ENCODE data around the gene RABGEF1. TPM values are rescaled to one million over a fixed set of nuclear protein-coding genes. Genes with fewer than 3 reads are reported as not detected.

The RABGEF1 gene
- total and polyA plus RNA-seq, 8 donors = 7.9 to 17.6 (median 13.6) TPM

- ATAC-seq (no peak), FAIRE-seq (no peak), DNase-seq (no peak)
- TF ChIP-seq, protein P1, sequence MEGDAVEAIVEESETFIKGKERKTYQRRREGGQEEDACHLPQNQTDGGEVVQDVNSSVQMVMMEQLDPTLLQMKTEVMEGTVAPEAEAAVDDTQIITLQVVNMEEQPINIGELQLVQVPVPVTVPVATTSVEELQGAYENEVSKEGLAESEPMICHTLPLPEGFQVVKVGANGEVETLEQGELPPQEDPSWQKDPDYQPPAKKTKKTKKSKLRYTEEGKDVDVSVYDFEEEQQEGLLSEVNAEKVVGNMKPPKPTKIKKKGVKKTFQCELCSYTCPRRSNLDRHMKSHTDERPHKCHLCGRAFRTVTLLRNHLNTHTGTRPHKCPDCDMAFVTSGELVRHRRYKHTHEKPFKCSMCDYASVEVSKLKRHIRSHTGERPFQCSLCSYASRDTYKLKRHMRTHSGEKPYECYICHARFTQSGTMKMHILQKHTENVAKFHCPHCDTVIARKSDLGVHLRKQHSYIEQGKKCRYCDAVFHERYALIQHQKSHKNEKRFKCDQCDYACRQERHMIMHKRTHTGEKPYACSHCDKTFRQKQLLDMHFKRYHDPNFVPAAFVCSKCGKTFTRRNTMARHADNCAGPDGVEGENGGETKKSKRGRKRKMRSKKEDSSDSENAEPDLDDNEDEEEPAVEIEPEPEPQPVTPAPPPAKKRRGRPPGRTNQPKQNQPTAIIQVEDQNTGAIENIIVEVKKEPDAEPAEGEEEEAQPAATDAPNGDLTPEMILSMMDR (IDR thresholded peaks at IDR 0.05) = no peak
- no peaks in the 10 kb centered on the region for H3K4me1 ChIP-seq
- H3K27ac ChIP-seq = no peak overlapping the region
- intact Hi-C loops (cut with DNase I) = no loop called here
- no peaks in the 10 kb centered on the region for H3K27me3 ChIP-seq
- WGBS, 2 donors = 90% methylated on average over 6 of the region's 6 CpGs
- no peaks in the 10 kb centered on the region for H3K36me3 ChIP-seq
- no peaks in the 10 kb centered on the region for H3K9me3 ChIP-seq
- H3K4me3 ChIP-seq = no peak overlapping the region
Observed at GRCh38 chr7:66734006-66734405, 6.5 kb upstream of the RABGEF1 start.

GRCh38 chr7:66735154-66735553 lies 5.4 kb upstream of the RABGEF1 start:
- intact Hi-C loops (cut with DNase I) = no loop called here
- 87 to 91% methylated on average over 3 of the region's 3 CpGs for WGBS, 2 donors
- Histone ChIP-seq H3K9me3 (no peaks in the 10 kb centered on the region), H3K36me3 (no peaks in the 10 kb centered on the region), H3K4me3 (no peak overlapping the region), H3K27ac (no peak overlapping the region), H3K4me1 (peaks cover 0 to 3% (median 0%) of the 10 kb centered on the region in 3 donors), H3K27me3 (no peaks in the 10 kb centered on the region)
- TF ChIP-seq, protein P1 (IDR thresholded peaks at IDR 0.05) = no peak
- ATAC-seq (no peak), DNase-seq (no peak), FAIRE-seq (no peak)

GRCh38 chr7:66735850-66736249 lies 4.7 kb upstream of the RABGEF1 start:
- no peak overlapping the region for H3K27ac ChIP-seq
- DNase-seq (no peak), ATAC-seq (no peak), FAIRE-seq (no peak)
- H3K27me3 ChIP-seq = no peaks in the 10 kb centered on the region
- TF ChIP-seq, protein P1 (IDR thresholded peaks at IDR 0.05) = no peak
- H3K36me3 ChIP-seq = no peaks in the 10 kb centered on the region
- H3K4me3 ChIP-seq = no peak overlapping the region
- no peaks in the 10 kb centered on the region for H3K9me3 ChIP-seq
- 89 to 92% methylated on average over 1 of the region's 1 CpG for WGBS, 2 donors
- intact Hi-C loops (cut with DNase I) = no loop called here
- peaks cover 0 to 3% (median 0%) of the 10 kb centered on the region in 3 donors for H3K4me1 ChIP-seq

GRCh38 chr7:66736892-66737291 lies 3.6 kb upstream of the RABGEF1 start:
- H3K9me3 ChIP-seq = no peaks in the 10 kb centered on the region
- DNase-seq = no peak
- H3K4me1 ChIP-seq = peaks cover 0 to 6% (median 0%) of the 10 kb centered on the region in 3 donors
- H3K4me3 ChIP-seq = no peak overlapping the region
- intact Hi-C loops (cut with DNase I) = no loop called here
- 94 to 95% methylated on average over 6 of the region's 6 CpGs for WGBS, 2 donors
- no peak for ATAC-seq
- H3K27ac ChIP-seq = no peak overlapping the region
- no peaks in the 10 kb centered on the region for H3K27me3 ChIP-seq
- TF ChIP-seq, protein P1 (IDR thresholded peaks at IDR 0.05) = no peak
- no peak for FAIRE-seq
- H3K36me3 ChIP-seq = no peaks in the 10 kb centered on the region

DNA sequence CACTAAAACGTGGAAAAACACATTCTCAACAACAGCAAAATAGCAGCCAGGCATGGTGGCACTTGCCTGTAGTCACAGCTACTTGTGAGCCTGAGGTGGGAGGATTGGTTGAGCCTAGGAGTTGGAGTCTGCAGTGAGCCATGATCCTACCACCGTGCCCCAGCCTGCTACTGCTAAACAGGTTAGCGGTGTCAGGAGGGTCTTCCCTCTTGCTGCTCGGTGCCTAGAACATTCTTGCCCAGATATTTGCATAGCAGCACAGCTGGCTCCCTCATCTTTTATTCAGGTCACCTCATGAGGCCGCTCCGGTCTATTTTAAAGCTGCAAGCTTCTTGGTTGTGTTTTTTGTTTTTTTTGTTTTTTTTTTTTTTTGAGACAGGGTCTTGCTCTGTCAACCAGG lies 2.9 kb upstream of the RABGEF1 start:
- intact Hi-C loops (cut with DNase I) = no loop called here
- no peaks in the 10 kb centered on the region for H3K9me3 ChIP-seq
- no peak overlapping the region for H3K4me3 ChIP-seq
- H3K36me3 ChIP-seq = no peaks in the 10 kb centered on the region
- DNase-seq (no peak), ATAC-seq (no peak), FAIRE-seq (no peak)
- H3K27ac ChIP-seq = no peak overlapping the region
- TF ChIP-seq, protein P1 (IDR thresholded peaks at IDR 0.05) = no peak
- 83 to 89% methylated on average over 6 of the region's 6 CpGs for WGBS, 2 donors
- H3K4me1 ChIP-seq = peaks cover 0 to 6% (median 0%) of the 10 kb centered on the region in 3 donors
- H3K27me3 ChIP-seq = no peaks in the 10 kb centered on the region
